Stimulated activated CD8-positive, alpha-beta memory T cell treated with anti-CD3 and anti-CD28 coated beads, Interleukin-15, amount 100 ng/mL, for 4 hours (primary cell): ENCODE data around the gene LMNA.
"Not testable (repeated sequence)": the region's sequence is repeated elsewhere in the genome, so short reads cannot be mapped to it uniquely, and the experiment has no call there.

Experiments
- DNase-seq, 2 donors: peaks; one replicate each; pipeline ENCODE4 v3.0.0-alpha.2; 2020; ENCODE audit warnings: low read depth in 2 of 2

LMNA gene

DNA sequence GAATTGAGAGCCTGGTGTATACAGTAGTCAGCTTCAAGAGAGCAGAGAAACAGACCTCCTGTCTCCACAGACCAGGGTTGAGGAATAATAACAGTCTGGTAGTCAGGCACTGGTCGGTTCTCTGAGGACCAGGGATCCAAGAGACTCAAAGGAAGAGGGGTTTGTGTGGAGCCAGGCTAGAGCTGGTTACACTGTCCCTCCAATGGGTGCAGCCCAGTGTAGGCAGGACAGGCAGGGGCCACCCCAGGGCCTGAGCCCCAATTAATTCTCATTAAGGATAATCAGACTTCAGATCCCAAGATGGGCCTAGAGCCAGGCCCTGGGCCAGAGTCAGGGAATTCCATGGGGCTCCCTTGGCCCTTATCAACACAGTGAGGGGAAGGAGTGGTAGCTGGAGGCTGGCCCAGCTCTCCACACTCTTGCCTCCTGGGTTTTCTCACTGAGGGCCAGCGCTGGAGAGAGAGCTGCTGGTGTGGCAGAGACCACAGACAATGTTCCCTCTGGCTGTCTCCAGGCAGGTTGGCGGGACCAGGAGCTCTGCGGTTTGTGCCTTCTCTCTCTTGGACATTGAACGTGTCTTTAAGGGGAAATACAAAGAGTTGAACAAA lies 48.0 kb downstream of the LMNA start:
- no peak for DNase-seq

GRCh38 chr1:156163712-156164111 lies 49.2 kb downstream of the LMNA start:
- DNase-seq = no peak

- DNase-seq = no peak
Observed at GRCh38 chr1:156164125-156164831, 49.8 kb downstream of the LMNA start.

- no peak for DNase-seq
Observed at GRCh38 chr1:156165083-156165482, 50.6 kb downstream of the LMNA start.

GRCh38 chr1:156167536-156167935 lies 53.0 kb downstream of the LMNA start:
- no peak for DNase-seq

GRCh38 chr1:156172696-156173470 lies 58.4 kb downstream of the LMNA start:
- DNase-seq = no peak

GRCh38 chr1:156176610-156177210 lies 62.2 kb downstream of the LMNA start:
- no peak for DNase-seq

GRCh38 chr1:156177919-156178654 lies 63.6 kb downstream of the LMNA start:
- no peak for DNase-seq

DNA sequence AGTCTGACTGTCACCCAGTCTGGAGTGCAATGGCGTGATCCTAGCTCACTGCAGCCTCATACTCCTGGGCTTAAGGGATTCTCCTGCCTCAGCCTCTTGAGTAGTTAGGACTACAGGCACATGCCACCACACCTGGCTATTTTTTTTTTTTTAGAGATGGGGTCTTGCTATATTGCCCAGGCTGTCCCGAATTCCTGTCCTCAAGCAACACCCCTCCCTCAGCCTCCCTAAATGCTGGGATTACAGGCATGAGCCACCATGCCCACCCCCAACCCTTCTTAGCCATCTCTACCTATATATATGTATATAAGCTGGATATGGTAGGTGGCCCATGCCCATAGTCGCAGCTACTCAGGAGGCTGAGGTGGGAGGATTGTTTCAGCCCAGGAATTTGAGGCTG lies 66.0 kb downstream of the LMNA start:
- DNase-seq = no peak

DNA sequence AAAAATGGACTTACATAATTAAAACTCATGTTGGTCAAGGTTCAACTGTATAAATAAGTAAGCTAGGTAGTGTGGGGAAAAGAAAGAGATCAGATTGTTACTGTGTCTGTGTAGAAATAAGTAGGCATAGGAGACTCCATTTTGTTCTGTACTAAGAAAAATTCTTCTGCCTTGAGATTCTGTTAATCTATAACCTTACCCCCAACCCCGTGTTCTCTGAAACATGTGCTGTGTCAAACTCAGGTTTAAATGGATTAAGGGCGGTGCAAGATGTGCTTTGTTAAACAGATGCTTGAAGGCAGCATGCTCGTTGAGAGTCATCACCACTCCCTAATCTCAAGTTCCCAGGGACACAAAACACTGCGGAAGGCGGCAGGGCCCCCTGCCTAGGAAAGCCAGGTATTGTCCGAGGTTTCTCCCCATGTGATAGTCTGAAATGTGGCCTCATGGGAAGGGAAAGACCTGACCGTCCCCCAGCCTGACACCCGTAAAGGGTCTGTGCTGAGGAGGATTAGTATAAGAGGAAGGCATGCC lies 66.9 kb downstream of the LMNA start:
- DNase-seq = not testable (repeated sequence)

GRCh38 chr1:156182010-156182779 lies 67.7 kb downstream of the LMNA start:
- not testable (repeated sequence) for DNase-seq

- not testable (repeated sequence) for DNase-seq
Observed at GRCh38 chr1:156186347-156187177, 72.1 kb downstream of the LMNA start.
